ENCODE results near the gene RAB40C.

GRCh38 chr16:654034-654433 lies 64.2 kb downstream of the RAB40C start:
- TF ChIP-seq CTCF (IDR thresholded peaks at IDR 0.05) (no peak), POLR2A (IDR thresholded peaks at IDR 0.05) (no peak)
